Activated T-cell treated with anti-CD3 and anti-CD28 coated beads, Interleukin-2, amount 50 U/mL, for 24 hours (primary cell): ENCODE data around the gene PRKAR2B.
A peak's percentile ranks its signal among the peaks of the same experiment; 100 is the strongest.
"Not testable (repeated sequence)": the region's sequence is repeated elsewhere in the genome, so short reads cannot be mapped to it uniquely, and the experiment has no call there.

Experiments
- DNase-seq: peaks from one replicate; pipeline ENCODE4 v3.0.0-alpha.2; 2020
- H3K27ac Mint-ChIP-seq: 2 replicates; pipeline ENCODE4 v1.8.0; 2020; ENCODE audit warnings: mild to moderate bottlenecking, mixed read lengths
- H3K27me3 Mint-ChIP-seq: 2 replicates; pipeline ENCODE4 v1.8.0; 2020; ENCODE audit warnings: mixed read lengths
- H3K36me3 Mint-ChIP-seq: 2 replicates; pipeline ENCODE4 v1.8.0; 2020; ENCODE audit warnings: low read depth, mixed read lengths
- H3K4me1 Mint-ChIP-seq: 2 replicates; pipeline ENCODE4 v1.8.0; 2020; ENCODE audit warnings: low read depth, mixed read lengths
- H3K4me3 Mint-ChIP-seq: 2 replicates; pipeline ENCODE4 v1.8.0; 2020; ENCODE audit warnings: mild to moderate bottlenecking, moderate library complexity, mixed read lengths
- H3K9me3 Mint-ChIP-seq: 2 replicates; pipeline ENCODE4 v1.8.0; 2020; ENCODE audit warnings: mixed read lengths

The PRKAR2B gene

GRCh38 chr7:107122486-107122911 lies 78.0 kb downstream of the PRKAR2B start:
- no peaks in the 10 kb centered on the region for H3K36me3 Mint-ChIP-seq
- DNase-seq, result no peak
- no peaks in the 10 kb centered on the region for H3K27me3 Mint-ChIP-seq
- H3K4me3 Mint-ChIP-seq, result no peak overlapping the region
- H3K4me1 Mint-ChIP-seq, result peaks cover 18% of the 10 kb centered on the region
- no peak overlapping the region for H3K27ac Mint-ChIP-seq
- H3K9me3 Mint-ChIP-seq, result no peaks in the 10 kb centered on the region

- Mint-ChIP-seq H3K27me3 (no peaks in the 10 kb centered on the region), H3K36me3 (no peaks in the 10 kb centered on the region), H3K27ac (no peak overlapping the region), H3K4me1 (peaks cover 19% of the 10 kb centered on the region), H3K9me3 (no peaks in the 10 kb centered on the region), H3K4me3 (no peak overlapping the region)
- DNase-seq, result no peak
Observed at GRCh38 chr7:107123392-107123791, 78.9 kb downstream of the PRKAR2B start.

- H3K27me3 Mint-ChIP-seq, result no peaks in the 10 kb centered on the region
- no peak for DNase-seq
- H3K27ac Mint-ChIP-seq, result peak overlapping the region; percentile 90
- H3K9me3 Mint-ChIP-seq, result no peaks in the 10 kb centered on the region
- peak overlapping the region; percentile 67 for H3K4me3 Mint-ChIP-seq
- no peaks in the 10 kb centered on the region for H3K36me3 Mint-ChIP-seq
- H3K4me1 Mint-ChIP-seq, result peaks cover 19% of the 10 kb centered on the region
Observed at GRCh38 chr7:107125475-107125874, 81.0 kb downstream of the PRKAR2B start.

GRCh38 chr7:107128217-107128616 lies 83.7 kb downstream of the PRKAR2B start:
- DNase-seq, result no peak
- Mint-ChIP-seq H3K27me3 (no peaks in the 10 kb centered on the region), H3K27ac (no peak overlapping the region), H3K4me3 (no peak overlapping the region), H3K36me3 (no peaks in the 10 kb centered on the region), H3K9me3 (no peaks in the 10 kb centered on the region), H3K4me1 (peaks cover 19% of the 10 kb centered on the region)

- no peaks in the 10 kb centered on the region for H3K36me3 Mint-ChIP-seq
- no peak overlapping the region for H3K4me3 Mint-ChIP-seq
- DNase-seq, result no peak
- H3K4me1 Mint-ChIP-seq, result peaks cover 19% of the 10 kb centered on the region
- no peaks in the 10 kb centered on the region for H3K9me3 Mint-ChIP-seq
- H3K27me3 Mint-ChIP-seq, result no peaks in the 10 kb centered on the region
- no peak overlapping the region for H3K27ac Mint-ChIP-seq
Observed at GRCh38 chr7:107128748-107129147, 84.2 kb downstream of the PRKAR2B start.

- Mint-ChIP-seq H3K27me3 (no peaks in the 10 kb centered on the region), H3K36me3 (no peaks in the 10 kb centered on the region), H3K9me3 (no peaks in the 10 kb centered on the region), H3K4me3 (no peak overlapping the region), H3K27ac (no peak overlapping the region), H3K4me1 (peaks cover 13% of the 10 kb centered on the region)
- no peak for DNase-seq
Observed at GRCh38 chr7:107130487-107131220, 86.1 kb downstream of the PRKAR2B start.

- H3K27me3 Mint-ChIP-seq, result no peaks in the 10 kb centered on the region
- H3K27ac Mint-ChIP-seq, result no peak overlapping the region
- no peaks in the 10 kb centered on the region for H3K36me3 Mint-ChIP-seq
- no peak for DNase-seq
- H3K4me3 Mint-ChIP-seq, result no peak overlapping the region
- H3K4me1 Mint-ChIP-seq, result no peaks in the 10 kb centered on the region
- no peaks in the 10 kb centered on the region for H3K9me3 Mint-ChIP-seq
Observed at GRCh38 chr7:107133396-107133795, 88.9 kb downstream of the PRKAR2B start.

GRCh38 chr7:107138696-107139420 lies 94.4 kb downstream of the PRKAR2B start:
- H3K4me1 Mint-ChIP-seq, result no peaks in the 10 kb centered on the region
- H3K4me3 Mint-ChIP-seq, result no peak overlapping the region
- H3K27me3 Mint-ChIP-seq, result no peaks in the 10 kb centered on the region
- H3K27ac Mint-ChIP-seq, result no peak overlapping the region
- H3K36me3 Mint-ChIP-seq, result no peaks in the 10 kb centered on the region
- DNase-seq, result no peak
- H3K9me3 Mint-ChIP-seq, result no peaks in the 10 kb centered on the region

GRCh38 chr7:107143875-107144274 lies 99.4 kb downstream of the PRKAR2B start:
- not testable (repeated sequence) for H3K36me3 Mint-ChIP-seq, DNase-seq, H3K27me3 Mint-ChIP-seq, H3K27ac Mint-ChIP-seq, H3K4me3 Mint-ChIP-seq, H3K4me1 Mint-ChIP-seq, H3K9me3 Mint-ChIP-seq

GRCh38 chr7:107145067-107145838 lies 100.7 kb downstream of the PRKAR2B start:
- peaks cover 7% of the 10 kb centered on the region for H3K4me1 Mint-ChIP-seq
- H3K9me3 Mint-ChIP-seq, result no peaks in the 10 kb centered on the region
- no peak overlapping the region for H3K4me3 Mint-ChIP-seq
- H3K27ac Mint-ChIP-seq, result no peak overlapping the region
- H3K27me3 Mint-ChIP-seq, result no peaks in the 10 kb centered on the region
- H3K36me3 Mint-ChIP-seq, result no peaks in the 10 kb centered on the region
- no peak for DNase-seq

GRCh38 chr7:107147464-107148393 lies 103.2 kb downstream of the PRKAR2B start:
- Mint-ChIP-seq H3K4me3 (no peak overlapping the region), H3K36me3 (no peaks in the 10 kb centered on the region), H3K27ac (no peak overlapping the region), H3K27me3 (no peaks in the 10 kb centered on the region), H3K4me1 (peaks cover 7% of the 10 kb centered on the region), H3K9me3 (no peaks in the 10 kb centered on the region)
- no peak for DNase-seq

- no peaks in the 10 kb centered on the region for H3K36me3 Mint-ChIP-seq
- H3K27me3 Mint-ChIP-seq, result no peaks in the 10 kb centered on the region
- no peak overlapping the region for H3K4me3 Mint-ChIP-seq
- no peaks in the 10 kb centered on the region for H3K9me3 Mint-ChIP-seq
- H3K27ac Mint-ChIP-seq, result no peak overlapping the region
- no peak for DNase-seq
- H3K4me1 Mint-ChIP-seq, result peaks cover 7% of the 10 kb centered on the region
Observed at GRCh38 chr7:107148721-107149120, 104.2 kb downstream of the PRKAR2B start.

GRCh38 chr7:107149863-107150262 lies 105.4 kb downstream of the PRKAR2B start:
- H3K27ac Mint-ChIP-seq, result no peak overlapping the region

More at GRCh38 chr7:107149863-107150262, 105.4 kb downstream of the PRKAR2B start:
- Mint-ChIP-seq H3K9me3 (no peaks in the 10 kb centered on the region), H3K36me3 (no peaks in the 10 kb centered on the region), H3K4me1 (peaks cover 7% of the 10 kb centered on the region), H3K27me3 (no peaks in the 10 kb centered on the region), H3K4me3 (no peak overlapping the region)
- no peak for DNase-seq
